Activated CD4-positive, alpha-beta T cell treated with anti-CD3 and anti-CD28 coated beads, Interleukin-2, amount 50 U/mL, for 1 hour (primary cell): ENCODE results near the gene HIPK1.
"Not testable (repeated sequence)": the region's sequence is repeated elsewhere in the genome, so short reads cannot be mapped to it uniquely, and the experiment has no call there.

Source experiments
- DNase-seq: peaks from one replicate; pipeline ENCODE4 v3.0.0-alpha.2; 2020

HIPK1 gene

GRCh38 chr1:113983826-113984225, 54.7 kb downstream of the HIPK1 start:
- DNase-seq: no peak

GRCh38 chr1:113984710-113985109, 55.6 kb downstream of the HIPK1 start:
- no peak for DNase-seq

GRCh38 chr1:113986802-113987201, 57.7 kb downstream of the HIPK1 start:
- DNase-seq: no peak

- DNase-seq: no peak
Observed at GRCh38 chr1:113987259-113987658, 58.1 kb downstream of the HIPK1 start.

- DNase-seq: no peak
Observed at GRCh38 chr1:113990530-113990929, 61.4 kb downstream of the HIPK1 start.

GRCh38 chr1:113990961-113991360, 61.8 kb downstream of the HIPK1 start:
- DNase-seq: no peak

GRCh38 chr1:113991467-113991997, 62.4 kb downstream of the HIPK1 start:
- no peak for DNase-seq

- no peak for DNase-seq
Observed at GRCh38 chr1:113993072-113993471, 63.9 kb downstream of the HIPK1 start.

- no peak for DNase-seq
Observed at GRCh38 chr1:113993766-113994165, 64.6 kb downstream of the HIPK1 start.

- no peak for DNase-seq
Observed at GRCh38 chr1:113995382-113995781, 66.3 kb downstream of the HIPK1 start.

- DNase-seq: no peak
Observed at GRCh38 chr1:113998361-113998760, 69.2 kb downstream of the HIPK1 start.

- no peak for DNase-seq
Observed at GRCh38 chr1:113999233-113999632, 70.1 kb downstream of the HIPK1 start.

- DNase-seq: no peak
Observed at GRCh38 chr1:113999799-114000198, 70.7 kb downstream of the HIPK1 start.

- no peak for DNase-seq
Observed at GRCh38 chr1:114000406-114000805, 71.3 kb downstream of the HIPK1 start.

GRCh38 chr1:114002492-114003239, 73.5 kb downstream of the HIPK1 start:
- no peak for DNase-seq

- no peak for DNase-seq
Observed at GRCh38 chr1:114003431-114003830, 74.3 kb downstream of the HIPK1 start.

- not testable (repeated sequence) for DNase-seq
Observed at GRCh38 chr1:114006825-114007224, 77.7 kb downstream of the HIPK1 start.

GRCh38 chr1:114008480-114008941, 79.4 kb downstream of the HIPK1 start:
- no peak for DNase-seq

GRCh38 chr1:114008993-114009392, 79.9 kb downstream of the HIPK1 start:
- DNase-seq: no peak

- DNase-seq: no peak
Observed at GRCh38 chr1:114009393-114009792, 80.3 kb downstream of the HIPK1 start.

- no peak for DNase-seq
Observed at GRCh38 chr1:114010433-114011184, 81.5 kb downstream of the HIPK1 start.

- DNase-seq: no peak
Observed at GRCh38 chr1:114011796-114012195, 82.7 kb downstream of the HIPK1 start.

- DNase-seq: no peak
Observed at GRCh38 chr1:114015075-114015474, 86.0 kb downstream of the HIPK1 start.

- DNase-seq: not testable (repeated sequence)
Observed at GRCh38 chr1:114019724-114020123, 90.6 kb downstream of the HIPK1 start.
